Measurements from ENCODE around the gene INAFM2.
A peak's percentile ranks its signal among the peaks of the same experiment; 100 is the strongest.

INAFM2 gene

DNA sequence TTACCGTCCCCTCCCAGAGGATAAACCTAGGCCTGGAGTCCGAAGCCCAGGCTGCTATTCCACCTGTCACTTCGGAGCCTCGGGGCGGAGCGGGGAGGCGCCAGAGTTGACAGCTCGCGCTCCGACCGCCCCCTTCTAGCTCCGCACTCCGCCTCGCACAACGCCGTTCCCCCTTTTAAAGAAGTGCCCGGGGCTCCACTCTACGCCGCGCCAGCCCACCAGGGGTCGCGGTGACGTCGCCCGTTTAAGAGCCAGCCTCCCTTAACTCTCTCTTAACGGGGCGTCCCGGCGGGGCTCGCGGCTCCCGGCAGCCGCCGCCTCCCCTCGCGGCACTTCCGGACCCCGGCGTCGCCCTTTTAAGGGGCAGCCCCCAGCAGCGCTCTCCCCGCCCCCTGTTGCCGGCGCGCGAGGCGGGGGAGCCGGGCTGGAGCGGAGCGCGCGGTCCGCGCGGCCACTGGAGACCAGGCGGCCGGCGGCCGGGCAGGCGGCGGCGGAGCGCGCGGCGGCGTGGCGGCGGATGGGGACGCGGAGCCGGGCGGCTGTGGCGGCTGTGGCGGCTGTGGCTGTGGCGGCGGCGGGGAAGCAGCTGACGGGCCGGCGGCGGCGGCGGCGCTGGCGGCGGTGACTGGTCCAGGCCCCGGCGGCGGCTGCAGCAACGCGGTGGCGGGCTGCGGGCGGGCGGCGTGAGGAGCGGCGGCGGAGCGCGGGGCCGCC lies at the start of gene INAFM2:
Gene INAFM2, plus strand, starts transcription at position 454 of the 714 bp plus-strand sequence. CDS start 364 bp downstream, outside the sequence.
- peak; percentile 88 for DNase-seq

DNA sequence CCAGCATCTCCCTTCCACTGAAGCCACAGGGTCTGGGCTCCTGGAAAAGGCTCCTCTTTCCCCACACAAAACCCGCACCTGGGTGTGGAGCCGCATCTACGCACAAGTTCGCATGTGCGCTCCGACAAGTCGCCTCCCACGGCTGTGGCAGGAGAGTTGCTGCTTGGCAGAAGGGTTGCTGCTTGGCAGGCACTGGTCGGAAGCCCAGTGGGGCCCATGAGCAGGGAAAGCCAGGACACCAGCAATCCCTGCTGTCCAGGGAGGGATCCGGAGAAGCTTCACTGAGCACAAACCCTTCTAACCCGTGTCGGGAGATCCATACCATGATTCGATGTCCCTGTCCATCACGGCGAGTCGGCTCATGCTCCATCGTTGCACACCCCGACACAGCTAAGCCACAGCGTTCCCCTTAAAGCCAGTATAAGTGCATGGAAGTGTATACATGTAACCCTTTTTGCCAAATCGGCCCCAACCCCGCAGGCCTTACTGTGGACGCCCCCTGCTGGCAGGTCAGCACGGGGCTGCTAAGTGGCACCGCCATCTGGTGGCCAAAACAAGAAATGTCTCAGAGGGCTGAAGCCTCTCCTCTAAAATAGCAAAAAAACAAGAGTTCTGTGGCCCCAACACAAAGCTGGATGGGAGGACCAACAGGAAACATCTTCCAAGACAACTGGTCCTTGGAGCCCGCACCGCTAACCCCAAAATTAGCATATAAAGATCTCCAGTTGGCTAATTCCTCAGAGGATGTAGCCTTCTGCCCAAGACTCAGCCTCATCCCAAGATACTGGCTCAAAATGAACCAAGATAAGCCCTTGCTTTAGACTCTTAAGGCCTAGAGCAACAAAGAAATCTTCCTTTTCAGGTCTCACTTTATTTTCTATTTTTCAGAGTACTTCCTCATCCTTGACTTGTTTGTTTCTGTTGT lies 48.9 kb upstream of the INAFM2 start:
- DNase-seq = peak; percentile 76

DNA sequence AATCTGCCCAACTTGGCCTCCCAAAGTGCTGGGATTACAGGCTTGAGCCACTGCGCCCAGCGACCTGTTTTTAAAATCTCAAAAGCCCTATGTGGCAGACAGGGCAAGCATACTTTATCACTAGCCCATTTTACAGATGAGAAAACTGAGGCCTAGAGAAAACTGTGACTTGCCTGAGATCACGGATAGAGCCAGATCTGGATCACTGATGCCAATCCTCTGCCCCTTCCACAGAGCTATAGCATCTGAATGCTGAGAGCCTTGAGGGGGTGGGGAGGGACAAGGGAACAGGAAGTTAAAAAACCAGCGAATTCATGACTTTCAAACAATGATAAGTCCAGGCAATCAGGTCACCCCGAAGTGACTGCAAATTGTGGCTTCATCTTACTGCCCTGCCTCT lies 48.0 kb upstream of the INAFM2 start:
- DNase-seq = peak; percentile 10

DNA sequence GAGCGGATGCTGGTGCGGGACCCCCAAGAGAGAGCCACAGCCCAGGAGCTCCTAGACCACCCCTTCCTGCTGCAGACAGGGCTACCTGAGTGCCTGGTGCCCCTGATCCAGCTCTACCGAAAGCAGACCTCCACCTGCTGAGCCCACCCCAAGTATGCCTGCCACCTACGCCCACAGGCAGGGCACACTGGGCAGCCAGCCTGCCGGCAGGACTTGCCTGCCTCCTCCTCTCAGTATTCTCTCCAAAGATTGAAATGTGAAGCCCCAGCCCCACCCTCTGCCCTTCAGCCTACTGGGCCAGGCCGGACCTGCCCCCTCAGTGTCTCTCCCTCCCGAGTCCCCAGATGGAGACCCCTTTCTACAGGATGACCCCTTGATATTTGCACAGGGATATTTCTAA lies 47.5 kb upstream of the INAFM2 start:
- DNase-seq = no peak

GRCh38 chr15:40276927-40277326 lies 46.6 kb upstream of the INAFM2 start:
- DNase-seq = no peak

DNA sequence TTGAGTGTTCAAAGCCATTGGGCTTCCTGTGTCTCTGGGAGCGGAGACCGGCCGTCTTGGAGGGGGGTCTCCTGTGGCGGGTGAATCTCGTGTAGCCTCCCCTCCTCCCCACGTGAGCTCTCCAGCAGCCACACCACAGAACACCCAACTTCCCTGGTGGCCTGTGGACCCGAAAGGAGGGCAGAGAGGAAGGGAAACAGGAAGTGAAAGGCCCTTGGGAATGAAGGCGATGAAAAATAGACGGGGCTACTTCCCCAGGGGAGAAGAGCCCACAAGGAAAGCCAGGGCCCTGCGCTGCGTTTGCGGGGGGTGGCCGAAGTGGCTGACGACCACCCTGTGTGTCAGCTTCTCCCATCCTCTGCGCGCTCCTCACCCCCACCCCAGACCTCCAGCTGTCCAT lies 46.0 kb upstream of the INAFM2 start:
- DNase-seq = peak; percentile 79

GRCh38 chr15:40278026-40278425 lies 45.5 kb upstream of the INAFM2 start:
- no peak for DNase-seq

- peak; percentile 45 for DNase-seq
Observed at GRCh38 chr15:40279437-40280141, 43.9 kb upstream of the INAFM2 start.

- no peak for DNase-seq
Observed at GRCh38 chr15:40280260-40281056, 43.0 kb upstream of the INAFM2 start.

- DNase-seq = no peak
Observed at GRCh38 chr15:40281057-40281800, 42.3 kb upstream of the INAFM2 start.

GRCh38 chr15:40281801-40282146 lies 41.7 kb upstream of the INAFM2 start:
- no peak for DNase-seq

DNA sequence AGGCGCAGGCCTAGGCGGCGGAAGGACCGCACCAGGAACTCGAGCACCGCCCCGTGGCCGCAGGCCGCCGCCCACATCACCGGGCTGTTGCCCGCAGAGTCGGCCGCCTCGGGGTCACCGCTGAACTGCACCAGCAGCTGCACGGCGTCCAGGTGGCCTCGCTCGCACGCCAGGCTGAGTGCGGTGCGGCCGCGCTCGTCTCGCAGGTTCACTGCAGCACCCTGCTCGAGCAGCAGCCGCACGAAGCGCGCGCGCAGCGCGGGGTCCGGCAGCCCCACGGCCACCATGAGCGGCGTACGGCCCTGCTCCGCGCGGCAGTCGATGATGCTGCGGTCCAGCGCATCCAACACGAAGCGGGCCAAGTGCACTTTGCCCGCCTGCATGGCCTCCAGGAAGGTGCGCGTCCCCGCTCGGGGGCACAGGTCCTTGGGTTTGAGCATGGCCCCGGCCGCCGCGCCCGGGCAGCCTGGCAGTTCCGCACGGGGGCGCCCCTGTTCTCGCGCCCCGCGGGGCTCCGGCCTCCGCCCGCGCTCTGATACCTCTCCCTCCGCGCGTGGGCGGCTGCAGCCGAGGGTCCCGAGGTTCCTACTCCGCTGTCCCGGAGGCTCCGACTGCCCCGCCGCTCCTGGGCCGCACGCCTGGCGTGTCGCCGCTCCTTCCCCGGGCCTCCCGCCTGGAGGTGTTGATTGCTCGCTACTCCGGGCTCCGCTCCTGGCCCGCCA lies 41.2 kb upstream of the INAFM2 start:
- peak; percentile 24 for DNase-seq

DNA sequence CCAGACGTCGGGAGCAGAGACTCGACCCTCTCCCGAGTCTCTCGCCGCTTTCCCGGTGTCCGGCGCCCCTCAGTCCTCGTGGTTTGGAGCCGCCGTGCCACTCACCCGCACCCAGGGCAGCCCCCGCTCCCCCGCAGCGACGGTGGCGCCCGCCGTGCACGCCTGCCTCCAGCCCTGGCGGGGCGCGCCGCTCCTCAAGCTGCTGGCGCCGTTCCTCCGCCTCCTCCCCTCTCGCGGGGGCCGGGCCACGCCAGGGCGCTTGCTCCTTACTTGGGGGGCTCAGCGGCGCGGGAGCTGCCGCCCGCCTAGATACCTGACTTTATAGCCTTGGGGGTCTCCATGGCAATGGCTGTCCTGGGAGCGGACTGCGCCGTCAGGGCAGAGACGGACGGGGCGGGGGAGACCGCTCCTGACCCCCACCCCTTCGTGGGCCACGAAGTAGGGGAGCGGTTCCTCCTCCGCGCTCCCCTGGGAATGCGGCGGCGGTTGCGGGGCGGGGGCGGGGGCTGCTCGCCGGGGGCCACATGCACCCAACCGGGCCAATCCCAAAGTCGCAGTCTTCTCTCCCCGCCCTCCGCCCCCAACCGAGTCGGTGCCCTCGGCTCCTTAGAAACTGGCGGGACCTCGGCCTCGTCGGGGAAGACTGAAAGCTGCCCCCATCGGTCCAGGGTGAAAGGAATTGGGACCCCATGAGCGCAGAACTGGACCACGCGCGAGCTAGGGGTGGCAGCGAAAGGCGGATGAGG lies 40.5 kb upstream of the INAFM2 start, which contains the start of gene ANKRD63:
Gene ANKRD63, minus strand, starts transcription at position 196 of the 746 bp plus-strand sequence. CDS start 478 bp downstream, outside the sequence.
- no peak for DNase-seq

DNA sequence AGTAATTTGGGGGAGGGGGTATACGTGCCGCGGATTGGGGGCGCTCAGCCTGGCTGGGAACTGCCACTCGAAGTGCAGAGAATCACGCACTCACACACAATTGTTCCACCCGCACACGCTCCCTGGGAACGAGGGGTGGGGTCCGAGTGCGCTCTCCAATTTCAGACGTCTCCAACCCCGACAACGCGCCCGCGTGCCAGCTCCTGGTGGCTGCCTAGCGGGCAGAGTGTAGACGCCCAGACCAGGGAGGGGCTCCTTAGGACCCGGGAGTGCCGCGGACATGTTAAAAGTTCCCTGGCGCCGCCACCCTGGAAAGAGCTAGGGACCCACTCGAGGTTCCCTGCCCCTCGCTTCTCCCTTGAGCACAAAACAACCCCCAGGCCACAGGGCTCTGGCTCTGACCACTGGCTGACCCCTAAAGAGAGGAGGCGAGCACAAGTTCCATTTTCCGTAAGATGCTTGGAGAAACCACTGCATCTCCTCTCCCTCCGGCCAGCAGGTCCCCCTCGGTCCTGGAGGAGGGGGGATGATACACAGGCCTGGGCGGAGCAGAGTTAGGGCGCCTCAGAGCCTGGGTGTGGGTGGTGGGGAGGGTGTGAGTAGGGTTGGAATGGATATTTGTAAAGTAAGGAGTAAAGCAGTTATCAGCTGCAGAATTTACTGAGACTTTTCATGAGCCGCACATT lies 39.7 kb upstream of the INAFM2 start:
- DNase-seq = no peak

DNA sequence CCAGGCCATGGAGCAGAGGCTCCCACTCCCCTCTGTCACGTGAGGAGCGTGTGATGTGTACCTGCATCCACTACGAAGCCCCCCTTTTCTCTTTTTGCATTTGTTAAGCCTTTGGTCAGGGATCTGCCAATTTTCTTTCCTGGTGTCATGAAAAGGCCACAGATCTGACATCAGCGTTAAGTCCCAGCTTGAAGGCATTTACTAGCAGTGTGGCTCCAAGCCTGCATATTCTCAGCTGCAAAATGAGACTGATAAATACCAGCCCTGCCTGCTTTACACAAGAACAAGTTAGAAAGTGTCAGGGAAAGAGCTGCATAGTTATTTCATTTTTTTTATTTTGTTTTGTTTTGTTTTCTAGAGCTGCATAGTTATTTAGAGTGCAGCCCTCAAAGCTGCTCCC lies 38.3 kb upstream of the INAFM2 start:
- DNase-seq = no peak

DNA sequence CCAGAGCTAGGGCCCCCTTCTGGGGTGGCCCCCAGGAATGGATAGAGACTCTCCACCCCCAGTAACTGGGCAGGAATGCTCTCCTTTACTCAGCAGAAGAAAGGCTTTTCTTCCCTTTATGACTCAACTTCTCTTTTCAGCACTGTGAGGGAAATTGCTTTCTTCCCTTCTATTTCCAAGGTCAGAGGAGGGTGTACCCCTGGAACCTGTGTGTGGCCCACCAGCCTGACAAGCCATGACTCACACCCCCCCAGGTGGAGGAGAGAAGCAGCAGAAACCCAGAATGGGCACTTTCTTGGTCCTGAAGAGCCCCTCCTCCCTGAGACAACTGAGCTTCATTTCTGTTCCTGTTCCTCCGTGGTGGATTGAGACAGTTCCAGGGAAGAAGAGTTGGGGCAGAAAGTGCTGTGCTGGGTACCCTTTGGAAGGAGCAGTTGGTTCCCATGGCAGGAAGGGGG lies 37.9 kb upstream of the INAFM2 start:
- peak; percentile 52 for DNase-seq

DNA sequence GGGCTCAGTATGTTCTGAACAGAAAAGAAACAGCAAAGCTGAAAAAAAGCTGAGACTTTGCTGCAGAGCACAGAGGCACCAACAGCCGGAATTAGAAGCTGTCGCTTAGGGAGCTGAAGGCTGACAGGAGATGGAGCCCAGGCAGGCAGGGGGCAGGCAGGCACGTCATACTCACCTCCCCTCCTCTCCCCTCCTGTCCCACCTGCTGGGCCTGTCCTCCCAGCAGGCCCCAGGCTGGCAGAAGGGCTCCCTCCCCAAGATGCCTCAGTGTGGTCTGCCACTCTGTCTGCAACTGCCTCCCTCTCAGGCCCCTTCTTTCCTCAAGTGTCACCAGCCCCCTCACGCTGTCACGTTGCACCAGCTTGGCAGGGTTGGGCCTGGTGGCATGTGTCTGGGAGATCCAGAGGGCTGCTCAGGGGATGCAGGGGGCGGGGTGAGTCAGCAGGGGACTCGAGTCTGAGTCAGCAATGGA lies 37.4 kb upstream of the INAFM2 start:
- DNase-seq = peak; percentile 75

GRCh38 chr15:40286794-40287193 lies 36.7 kb upstream of the INAFM2 start:
- no peak for DNase-seq

GRCh38 chr15:40287505-40287904 lies 36.0 kb upstream of the INAFM2 start:
- DNase-seq = peak; percentile 76

Data from inflammatory macrophage treated with lipopolysaccharide for 4 hours (primary cell).